H9 (cell line): ENCODE results near the gene GCK. TPM values are rescaled to one million over a fixed set of nuclear protein-coding genes. Genes with fewer than 3 reads are reported as not detected.
A peak's percentile ranks its signal among the peaks of the same experiment; 100 is the strongest.

Source experiments
- DNase-seq: peaks from one replicate; pipeline ENCODE4 v3.0.0-alpha.2; 2017
- H2AFZ ChIP-seq: one replicate; pipeline ENCODE4 v1.6.1; 2013; ENCODE audit warnings: mild to moderate bottlenecking, low read length, control low read depth, moderate library complexity
- H2AK5ac ChIP-seq: 2 replicates; pipeline ENCODE4 v1.6.1; 2013; ENCODE audit warnings: low read length, control low read depth, mixed read lengths; ENCODE audit not compliant: insufficient read length
- H2BK120ac ChIP-seq: one replicate; pipeline ENCODE4 v1.6.1; 2013; ENCODE audit warnings: low read depth, mild to moderate bottlenecking, low read length, control low read depth, inconsistent platforms; ENCODE audit not compliant: poor library complexity, severe bottlenecking
- H2BK12ac ChIP-seq: 2 replicates; pipeline ENCODE4 v1.6.1; 2013; ENCODE audit warnings: low read length, control low read depth, mixed read lengths, low read depth; ENCODE audit not compliant: insufficient read length
- H2BK15ac ChIP-seq: 2 replicates; pipeline ENCODE4 v1.6.1; 2013; ENCODE audit warnings: low read depth, low read length, control low read depth
- H2BK20ac ChIP-seq: one replicate; pipeline ENCODE4 v1.6.1; 2013; ENCODE audit warnings: low read depth, mild to moderate bottlenecking, low read length, control low read depth, inconsistent platforms; ENCODE audit not compliant: poor library complexity, severe bottlenecking
- H2BK5ac ChIP-seq: 2 replicates; pipeline ENCODE4 v1.6.1; 2013; ENCODE audit warnings: low read length, control low read depth, mixed read lengths; ENCODE audit not compliant: insufficient read length
- H3K14ac ChIP-seq: 2 replicates; pipeline ENCODE4 v1.6.1; 2013; ENCODE audit warnings: low read length, control low read depth; ENCODE audit not compliant: insufficient read depth
- H3K18ac ChIP-seq: 2 replicates; pipeline ENCODE4 v1.6.1; 2013; ENCODE audit warnings: low read depth, mild to moderate bottlenecking, mixed read lengths, low read length, control low read depth; ENCODE audit not compliant: insufficient read length
- H3K23ac ChIP-seq: 2 replicates; pipeline ENCODE4 v1.6.1; 2013; ENCODE audit warnings: low read length, control low read depth, mixed read lengths, low read depth; ENCODE audit not compliant: insufficient read length
- H3K23me2 ChIP-seq: 2 replicates; pipeline ENCODE4 v1.6.1; 2013; ENCODE audit warnings: low read depth, mild to moderate bottlenecking, mixed read lengths, low read length, control low read depth; ENCODE audit not compliant: insufficient read length, poor library complexity, severe bottlenecking
- H3K27ac ChIP-seq: 2 replicates; pipeline ENCODE4 v1.5.1; 2013; ENCODE audit warnings: low read length, control low read depth, mixed read lengths, low read depth; ENCODE audit not compliant: insufficient read length
- H3K27me3 ChIP-seq: 2 replicates; pipeline ENCODE4 v1.6.1; 2013; ENCODE audit warnings: low read length, control low read depth, inconsistent platforms; ENCODE audit not compliant: insufficient read depth
- H3K4ac ChIP-seq: 2 replicates; pipeline ENCODE4 v1.6.1; 2013; ENCODE audit warnings: low read depth, mild to moderate bottlenecking, control low read depth, inconsistent platforms, low read length, moderate library complexity
- H3K4me1 ChIP-seq: 2 replicates; pipeline ENCODE4 v1.6.1; 2013; ENCODE audit warnings: low read length, control low read depth, inconsistent platforms; ENCODE audit not compliant: insufficient read depth
- H3K4me2 ChIP-seq: 2 replicates; pipeline ENCODE4 v1.6.1; 2013; ENCODE audit warnings: low read length, control low read depth, mixed read lengths; ENCODE audit not compliant: insufficient read length, insufficient read depth
- H3K56ac ChIP-seq: 2 replicates; pipeline ENCODE4 v1.6.1; 2013; ENCODE audit warnings: low read depth, mild to moderate bottlenecking, mixed read lengths, low read length, control low read depth; ENCODE audit not compliant: insufficient read length
- H3K79me1 ChIP-seq: 2 replicates; pipeline ENCODE4 v1.6.1; 2013; ENCODE audit warnings: low read depth, mild to moderate bottlenecking, moderate library complexity, low read length, control low read depth, inconsistent platforms; ENCODE audit not compliant: insufficient read depth, poor library complexity, severe bottlenecking
- H3K79me2 ChIP-seq: 2 replicates; pipeline ENCODE4 v1.6.1; 2013; ENCODE audit warnings: low read length, control low read depth, inconsistent platforms; ENCODE audit not compliant: insufficient read depth
- H3K9ac ChIP-seq: 2 replicates; pipeline ENCODE4 v1.6.1; 2013; ENCODE audit warnings: low read length, control low read depth, mixed read lengths; ENCODE audit not compliant: insufficient read length; ENCODE audit errors: extremely low read depth
- H3K9me3 ChIP-seq: one replicate; pipeline ENCODE4 v1.6.1; 2013; ENCODE audit warnings: low read depth, low read length, inconsistent platforms; ENCODE audit not compliant: control insufficient read depth
- H3T11ph ChIP-seq: one replicate; pipeline ENCODE4 v1.6.1; 2013; ENCODE audit warnings: mild to moderate bottlenecking, low read length, control low read depth, inconsistent platforms
- H4K20me1 ChIP-seq: one replicate; pipeline ENCODE4 v1.6.1; 2013; ENCODE audit not compliant: control insufficient read depth, insufficient read length, insufficient read depth
- H4K5ac ChIP-seq: 2 replicates; pipeline ENCODE4 v1.6.1; 2013; ENCODE audit warnings: low read depth, mild to moderate bottlenecking, mixed read lengths, low read length, control low read depth; ENCODE audit not compliant: insufficient read length
- H4K8ac ChIP-seq: replicated peaks from 2 replicates; pipeline ENCODE4 v1.6.1; 2013; ENCODE audit warnings: low read length, control low read depth, mixed read lengths, low read depth; ENCODE audit not compliant: insufficient read length
- H4K91ac ChIP-seq: 2 replicates; pipeline ENCODE4 v1.6.1; 2013; ENCODE audit warnings: low read depth, mild to moderate bottlenecking, moderate library complexity, mixed read lengths, low read length, control low read depth; ENCODE audit not compliant: insufficient read length
- H3K27ac Mint-ChIP-seq, 3 experiments: 2 replicates in 2 of 3; 3 replicates in 1 of 3; pipeline ENCODE4 v1.8.0; 2020 to 2021; ENCODE audit warnings: mixed read lengths in 3 of 3, mild to moderate bottlenecking in 1 of 3, moderate library complexity in 1 of 3
- H3K27me3 Mint-ChIP-seq: 2 replicates; pipeline ENCODE4 v1.8.0; 2021; ENCODE audit warnings: low read depth, mild to moderate bottlenecking, moderate library complexity, mixed read lengths
- H3K36me3 Mint-ChIP-seq, 3 experiments: 2 replicates in 2 of 3; 3 replicates in 1 of 3; pipeline ENCODE4 v1.8.0; 2020 to 2021; ENCODE audit warnings: low read depth in 3 of 3, mixed read lengths in 3 of 3; ENCODE audit not compliant: insufficient read depth in 1 of 3
- H3K4me1 Mint-ChIP-seq, 2 experiments: 2 replicates each; pipeline ENCODE4 v1.8.0; 2020; ENCODE audit warnings: mixed read lengths in 2 of 2
- H3K4me3 Mint-ChIP-seq, 2 experiments: 2 replicates in 1 of 2; 3 replicates in 1 of 2; pipeline ENCODE4 v1.8.0; 2020 to 2021; ENCODE audit warnings: mild to moderate bottlenecking in 2 of 2, mixed read lengths in 2 of 2, moderate library complexity in 1 of 2
- H3K9me3 Mint-ChIP-seq, 2 experiments: 2 replicates in 1 of 2; 3 replicates in 1 of 2; pipeline ENCODE4 v1.8.0; 2020; ENCODE audit warnings: mild to moderate bottlenecking in 2 of 2, mixed read lengths in 2 of 2, moderate library complexity in 1 of 2
- CTCF ChIP-seq: fragments of 200-600 bp; sonication (generic); conservative IDR thresholded peaks from 3 replicates; pipeline ENCODE4 v1.8.0; 2021; ENCODE audit warnings: antibody characterized with exemption, mild to moderate bottlenecking
- WGBS: extraction: QIAGEN DNeasy Blood & Tissue Kit; methylation state at CpG from one replicate; pipeline ENCODE4 v1.1.7; 2013; ENCODE audit warnings: missing lambda C conversion rate, low lambda C conversion rate, mixed read lengths; ENCODE audit not compliant: insufficient read length; ENCODE audit errors: extremely low coverage; 5-methylcytosine and 5-hydroxymethylcytosine counted together
- total RNA-seq: library from RNA; stranded (reverse); gene quantifications from 2 replicates; pipeline ENCODE4 v1.2.1, GENCODE V29; 2021

Gene GCK
- total RNA-seq, 1 experiment from 2014 or later: 0.98 TPM

GRCh38 chr7:44194069-44194468, 4.8 kb upstream of the GCK start:
- H4K91ac ChIP-seq: no peak overlapping the region
- 0 out of 2 replicates have a peak, but pooled peaks cover 2% of the 10 kb centered on the region for H3K27me3 ChIP-seq
- H2BK120ac ChIP-seq: no peak overlapping the region
- no peak overlapping the region for H2BK12ac ChIP-seq
- H3K23me2 ChIP-seq: no peaks in the 10 kb centered on the region
- WGBS: no CpG with 5 or more reads among the region's 2 CpGs
- no peaks in the 10 kb centered on the region for H3K9me3 ChIP-seq
- Mint-ChIP-seq H3K27me3 (peaks cover 19% of the 10 kb centered on the region), H3K36me3 (no peaks in the 10 kb centered on the region), H3K4me1 (peaks cover 1 to 3% of the 10 kb centered on the region in 2 experiments; a peak in 3 of 4 replicates), H3K9me3 (peaks cover 0 to 2% of the 10 kb centered on the region in 2 experiments; a peak in 1 of 5 replicates), H3K4me3 (0 out of 5 replicates have a peak overlapping the region, but pooled peaks of 1 of the 2 experiments have one; percentile 53), H3K27ac (no peak overlapping the region)
- no peak overlapping the region for H2BK20ac ChIP-seq
- H3K4me2 ChIP-seq: no peak overlapping the region
- no peak overlapping the region for H2BK5ac ChIP-seq
- no peak overlapping the region for H4K8ac ChIP-seq
- no peak overlapping the region for H2AK5ac ChIP-seq
- H3K14ac ChIP-seq: no peak overlapping the region
- no peak overlapping the region for H3K9ac ChIP-seq
- no peak for DNase-seq
- no peak overlapping the region for H2BK15ac ChIP-seq
- H3K4me1 ChIP-seq: no peaks in the 10 kb centered on the region
- no peak overlapping the region for H3K18ac ChIP-seq
- H3T11ph ChIP-seq: no peak overlapping the region
- no peak overlapping the region for H2AFZ ChIP-seq
- H3K56ac ChIP-seq: no peak overlapping the region
- TF ChIP-seq CTCF: no peak
- no peaks in the 10 kb centered on the region for H3K79me2 ChIP-seq
- no peak overlapping the region for H3K23ac ChIP-seq
- no peak overlapping the region for H3K4ac ChIP-seq
- H4K5ac ChIP-seq: no peak overlapping the region
- H3K79me1 ChIP-seq: no peaks in the 10 kb centered on the region
- no peaks in the 10 kb centered on the region for H4K20me1 ChIP-seq
- H3K27ac ChIP-seq: no peak overlapping the region
